HEK293 (cell line): Measurements from ENCODE around the gene LRRC59.

Source experiments
- BCL11B ChIP-seq: fragments of 450-650 bp; formaldehyde crosslinking; IDR thresholded peaks from 2 replicates; pipeline ENCODE4 v1.5.1; 2016; ENCODE audit warnings: low read depth, missing biosample characterization, missing genetic modification characterization
- GLIS1 ChIP-seq: fragments of 450-650 bp; formaldehyde crosslinking; IDR thresholded peaks from 2 replicates; pipeline ENCODE4 v1.5.1; 2016; ENCODE audit warnings: missing biosample characterization, missing genetic modification characterization
- KLF1 ChIP-seq: fragments of 450-650 bp; formaldehyde crosslinking; IDR thresholded peaks from 2 replicates; pipeline ENCODE4 v1.5.1; 2016; ENCODE audit warnings: missing biosample characterization, missing genetic modification characterization
- KLF9 ChIP-seq: fragments of 450-650 bp; formaldehyde crosslinking; IDR thresholded peaks from 2 replicates; pipeline ENCODE4 v1.5.1; 2016; ENCODE audit warnings: missing biosample characterization, missing genetic modification characterization, low read depth
- RBAK ChIP-seq: fragments of 450-650 bp; formaldehyde crosslinking; IDR thresholded peaks from 2 replicates; pipeline ENCODE4 v1.5.1; 2016; ENCODE audit warnings: missing biosample characterization, missing genetic modification characterization
- SP3 ChIP-seq: fragments of 450-650 bp; formaldehyde crosslinking; IDR thresholded peaks from 2 replicates; pipeline ENCODE4 v1.5.1; 2016; ENCODE audit warnings: missing biosample characterization, missing genetic modification characterization
- SP7 ChIP-seq: fragments of 450-650 bp; formaldehyde crosslinking; IDR thresholded peaks from 2 replicates; pipeline ENCODE4 v1.5.1; 2016; ENCODE audit warnings: missing biosample characterization, missing genetic modification characterization
- WT1 ChIP-seq: fragments of 450-650 bp; formaldehyde crosslinking; IDR thresholded peaks from 2 replicates; pipeline ENCODE4 v1.5.1; 2016; ENCODE audit warnings: missing biosample characterization, missing genetic modification characterization
- YY1 ChIP-seq: fragments of 450-650 bp; formaldehyde crosslinking; IDR thresholded peaks from 2 replicates; pipeline ENCODE4 v1.5.1; 2018; ENCODE audit warnings: missing biosample characterization, missing genetic modification characterization
- ZBTB1 ChIP-seq: fragments of 450-650 bp; formaldehyde crosslinking; IDR thresholded peaks from 2 replicates; pipeline ENCODE4 v1.5.1; 2016; ENCODE audit warnings: missing biosample characterization, missing genetic modification characterization
- ZBTB48 ChIP-seq: fragments of 450-650 bp; formaldehyde crosslinking; IDR thresholded peaks from 2 replicates; pipeline ENCODE4 v1.5.1; 2016; ENCODE audit warnings: missing biosample characterization, missing genetic modification characterization
- ZBTB8A ChIP-seq: fragments of 450-650 bp; formaldehyde crosslinking; IDR thresholded peaks from 2 replicates; pipeline ENCODE4 v1.5.1; 2016; ENCODE audit warnings: missing biosample characterization, missing genetic modification characterization
- ZEB2 ChIP-seq: fragments of 450-650 bp; formaldehyde crosslinking; IDR thresholded peaks from 2 replicates; pipeline ENCODE4 v1.5.1; 2016; ENCODE audit warnings: missing biosample characterization, missing genetic modification characterization
- ZFP69B ChIP-seq: fragments of 450-650 bp; formaldehyde crosslinking; IDR thresholded peaks from 2 replicates; pipeline ENCODE4 v1.5.1; 2016; ENCODE audit warnings: missing biosample characterization, missing genetic modification characterization
- ZIC2 ChIP-seq: fragments of 450-650 bp; formaldehyde crosslinking; IDR thresholded peaks from 2 replicates; pipeline ENCODE4 v1.5.1; 2016; ENCODE audit warnings: missing biosample characterization, missing genetic modification characterization
- ZNF114 ChIP-seq: fragments of 450-650 bp; formaldehyde crosslinking; IDR thresholded peaks from 2 replicates; pipeline ENCODE4 v1.5.0; 2017; ENCODE audit warnings: missing biosample characterization, missing genetic modification characterization
- ZNF138 ChIP-seq: fragments of 450-650 bp; formaldehyde crosslinking; IDR thresholded peaks from 2 replicates; pipeline ENCODE4 v1.5.1; 2016; ENCODE audit warnings: missing biosample characterization, missing genetic modification characterization, borderline replicate concordance
- ZNF169 ChIP-seq: fragments of 450-650 bp; formaldehyde crosslinking; IDR thresholded peaks from 2 replicates; pipeline ENCODE4 v1.5.1; 2016; ENCODE audit warnings: missing biosample characterization, missing genetic modification characterization
- ZNF274 ChIP-seq, 2 experiments: fragments of 200-500 bp in 1 of 2; fragments of 450-650 bp in 1 of 2; sonication (Bioruptor generic) in 1 of 2; formaldehyde crosslinking in 1 of 2; IDR thresholded peaks; 2 replicates each; pipeline versions ENCODE4 v1.5.1 to v1.6.1; 2014 to 2016; ENCODE audit warnings: borderline replicate concordance in 1 of 2, inconsistent platforms in 1 of 2, low read length in 1 of 2, missing biosample characterization in 1 of 2, missing genetic modification characterization in 1 of 2
- ZNF391 ChIP-seq: fragments of 450-650 bp; formaldehyde crosslinking; IDR thresholded peaks from 2 replicates; pipeline ENCODE4 v1.5.1; 2016; ENCODE audit warnings: low read depth, missing biosample characterization, missing genetic modification characterization, borderline replicate concordance
- ZNF416 ChIP-seq: fragments of 450-650 bp; formaldehyde crosslinking; IDR thresholded peaks from 2 replicates; pipeline ENCODE4 v1.5.1; 2016; ENCODE audit warnings: missing biosample characterization, missing genetic modification characterization
- ZNF555 ChIP-seq: fragments of 450-650 bp; formaldehyde crosslinking; conservative IDR thresholded peaks from 2 replicates; pipeline ENCODE4 v1.5.1; 2017; ENCODE audit warnings: missing biosample characterization, mild to moderate bottlenecking, missing genetic modification characterization, inconsistent platforms
- ZNF600 ChIP-seq: fragments of 450-650 bp; formaldehyde crosslinking; IDR thresholded peaks from 2 replicates; pipeline ENCODE4 v1.5.1; 2016; ENCODE audit warnings: missing biosample characterization, missing genetic modification characterization
- ZNF777 ChIP-seq: fragments of 450-650 bp; formaldehyde crosslinking; IDR thresholded peaks from 2 replicates; pipeline ENCODE4 v1.5.1; 2017; ENCODE audit warnings: missing biosample characterization, missing genetic modification characterization, borderline replicate concordance
- ZXDB ChIP-seq: fragments of 450-650 bp; formaldehyde crosslinking; IDR thresholded peaks from 2 replicates; pipeline ENCODE4 v1.5.1; 2016; ENCODE audit warnings: missing biosample characterization, missing genetic modification characterization
- TF ChIP-seq, protein P1 (sequence below): fragments of 450-650 bp; formaldehyde crosslinking; IDR thresholded peaks from 2 replicates; pipeline ENCODE4 v1.5.1; 2016; ENCODE audit warnings: missing biosample characterization, missing genetic modification characterization
- TF ChIP-seq, protein P2 (sequence below): fragments of 450-650 bp; formaldehyde crosslinking; IDR thresholded peaks from 2 replicates; pipeline ENCODE4 v1.5.1; 2016; ENCODE audit warnings: missing biosample characterization, missing genetic modification characterization
- TF ChIP-seq, protein P3 (sequence below): fragments of 450-650 bp; formaldehyde crosslinking; IDR thresholded peaks from 2 replicates; pipeline ENCODE4 v1.5.1; 2016; ENCODE audit warnings: missing biosample characterization, missing genetic modification characterization
- TF ChIP-seq, protein P4 (sequence below): fragments of 450-650 bp; formaldehyde crosslinking; IDR thresholded peaks from 2 replicates; pipeline ENCODE4 v1.5.1; 2017; ENCODE audit warnings: missing biosample characterization, missing genetic modification characterization
- TF ChIP-seq, protein P5 (sequence below): fragments of 450-650 bp; formaldehyde crosslinking; IDR thresholded peaks from 2 replicates; pipeline ENCODE4 v1.5.1; 2016; ENCODE audit warnings: missing biosample characterization, missing genetic modification characterization
- TF ChIP-seq, protein P6 (sequence below): fragments of 450-650 bp; formaldehyde crosslinking; IDR thresholded peaks from 2 replicates; pipeline ENCODE4 v1.5.1; 2016; ENCODE audit warnings: missing biosample characterization, missing genetic modification characterization

The LRRC59 gene

DNA sequence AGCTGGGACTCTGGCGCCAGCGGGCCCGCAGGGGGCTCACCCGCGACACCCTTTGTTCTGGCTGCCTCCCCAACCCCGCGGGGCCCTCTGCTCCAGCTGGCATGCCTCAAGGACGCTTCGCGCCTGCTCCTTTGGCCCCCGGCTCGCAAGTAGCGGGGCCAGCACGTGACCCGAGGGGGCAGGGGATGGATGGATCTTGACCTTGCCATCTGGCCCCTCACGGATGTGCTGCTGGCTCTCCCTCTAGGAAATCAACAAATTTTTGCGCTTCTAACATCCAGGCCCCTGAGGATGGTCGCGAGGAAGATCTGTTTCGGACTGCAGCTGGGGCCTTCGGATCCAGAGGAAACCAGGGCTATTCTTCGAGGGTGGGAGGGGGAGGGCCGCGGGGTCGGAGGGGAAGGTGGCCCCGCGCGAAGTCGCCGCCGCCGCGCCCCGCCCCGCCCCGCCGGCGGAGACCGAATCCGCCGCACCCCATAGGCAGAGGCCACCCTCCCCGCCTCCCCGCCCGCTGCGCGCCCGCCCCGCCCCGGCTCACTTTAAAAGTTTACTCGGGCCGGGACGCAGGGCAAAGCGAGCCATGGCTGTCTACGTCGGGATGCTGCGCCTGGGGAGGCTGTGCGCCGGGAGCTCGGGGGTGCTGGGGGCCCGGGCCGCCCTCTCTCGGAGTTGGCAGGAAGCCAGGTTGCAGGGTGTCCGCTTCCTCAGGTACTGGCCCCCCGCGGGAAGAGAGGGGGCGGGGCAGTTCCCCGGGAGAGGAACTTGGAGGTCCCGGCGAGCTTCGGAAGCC, 28.6 kb upstream of the LRRC59 start, which contains the start of gene ACSF2 (continued):
- peak; percentile 56; the same call in 1 of the 2 replicates for TF ChIP-seq ZNF777 (tag by site-specific recombination)
- TF ChIP-seq WT1 (tag by site-specific recombination): 0 out of 2 replicates have a peak, but pooled peaks have one; percentile 28
- TF ChIP-seq, protein P1, sequence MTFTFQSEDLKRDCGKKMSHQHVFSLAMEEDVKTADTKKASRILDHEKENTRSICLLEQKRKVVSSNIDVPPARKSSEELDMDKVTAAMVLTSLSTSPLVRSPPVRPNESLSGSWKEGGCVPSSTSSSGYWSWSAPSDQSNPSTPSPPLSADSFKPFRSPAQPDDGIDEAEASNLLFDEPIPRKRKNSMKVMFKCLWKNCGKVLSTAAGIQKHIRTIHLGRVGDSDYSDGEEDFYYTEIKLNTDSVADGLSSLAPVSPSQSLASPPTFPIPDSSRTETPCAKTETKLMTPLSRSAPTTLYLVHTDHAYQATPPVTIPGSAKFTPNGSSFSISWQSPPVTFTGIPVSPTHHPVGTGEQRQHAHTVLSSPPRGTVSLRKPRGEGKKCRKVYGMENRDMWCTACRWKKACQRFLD: no peak
- no peak for TF ChIP-seq RBAK (tag by site-specific recombination)
- TF ChIP-seq KLF9: peak; percentile 80
- TF ChIP-seq ZFP69B: peak; percentile 69; the same call in 1 of the 2 replicates
- 0 out of 2 replicates have a peak, but pooled peaks have one; percentile 48 for TF ChIP-seq KLF1
- no peak for TF ChIP-seq ZNF169 (tag by site-specific recombination)
- TF ChIP-seq, protein P2, sequence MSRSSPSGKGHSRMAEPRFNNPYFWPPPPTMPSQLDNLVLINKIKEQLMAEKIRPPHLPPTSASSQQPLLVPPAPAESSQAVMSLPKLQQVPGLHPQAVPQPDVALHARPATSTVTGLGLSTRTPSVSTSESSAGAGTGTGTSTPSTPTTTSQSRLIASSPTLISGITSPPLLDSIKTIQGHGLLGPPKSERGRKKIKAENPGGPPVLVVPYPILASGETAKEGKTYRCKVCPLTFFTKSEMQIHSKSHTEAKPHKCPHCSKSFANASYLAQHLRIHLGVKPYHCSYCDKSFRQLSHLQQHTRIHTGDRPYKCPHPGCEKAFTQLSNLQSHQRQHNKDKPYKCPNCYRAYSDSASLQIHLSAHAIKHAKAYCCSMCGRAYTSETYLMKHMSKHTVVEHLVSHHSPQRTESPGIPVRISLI (tag by site-specific recombination): no peak
- peak; percentile 61; the same call in 1 of the 2 replicates for TF ChIP-seq BCL11B (tag by site-specific recombination)
- peak; percentile 7; the same call in 1 of the 2 replicates for TF ChIP-seq ZBTB8A (tag by site-specific recombination)
- no peak for TF ChIP-seq ZNF391
- TF ChIP-seq ZBTB48 (tag by site-specific recombination): peak; percentile 38; the same call in 1 of the 2 replicates
- TF ChIP-seq, protein P3, sequence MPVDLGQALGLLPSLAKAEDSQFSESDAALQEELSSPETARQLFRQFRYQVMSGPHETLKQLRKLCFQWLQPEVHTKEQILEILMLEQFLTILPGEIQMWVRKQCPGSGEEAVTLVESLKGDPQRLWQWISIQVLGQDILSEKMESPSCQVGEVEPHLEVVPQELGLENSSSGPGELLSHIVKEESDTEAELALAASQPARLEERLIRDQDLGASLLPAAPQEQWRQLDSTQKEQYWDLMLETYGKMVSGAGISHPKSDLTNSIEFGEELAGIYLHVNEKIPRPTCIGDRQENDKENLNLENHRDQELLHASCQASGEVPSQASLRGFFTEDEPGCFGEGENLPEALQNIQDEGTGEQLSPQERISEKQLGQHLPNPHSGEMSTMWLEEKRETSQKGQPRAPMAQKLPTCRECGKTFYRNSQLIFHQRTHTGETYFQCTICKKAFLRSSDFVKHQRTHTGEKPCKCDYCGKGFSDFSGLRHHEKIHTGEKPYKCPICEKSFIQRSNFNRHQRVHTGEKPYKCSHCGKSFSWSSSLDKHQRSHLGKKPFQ (tag by site-specific recombination): no peak
- peak; percentile 56 for TF ChIP-seq ZNF600 (tag by site-specific recombination)
- TF ChIP-seq, protein P4, sequence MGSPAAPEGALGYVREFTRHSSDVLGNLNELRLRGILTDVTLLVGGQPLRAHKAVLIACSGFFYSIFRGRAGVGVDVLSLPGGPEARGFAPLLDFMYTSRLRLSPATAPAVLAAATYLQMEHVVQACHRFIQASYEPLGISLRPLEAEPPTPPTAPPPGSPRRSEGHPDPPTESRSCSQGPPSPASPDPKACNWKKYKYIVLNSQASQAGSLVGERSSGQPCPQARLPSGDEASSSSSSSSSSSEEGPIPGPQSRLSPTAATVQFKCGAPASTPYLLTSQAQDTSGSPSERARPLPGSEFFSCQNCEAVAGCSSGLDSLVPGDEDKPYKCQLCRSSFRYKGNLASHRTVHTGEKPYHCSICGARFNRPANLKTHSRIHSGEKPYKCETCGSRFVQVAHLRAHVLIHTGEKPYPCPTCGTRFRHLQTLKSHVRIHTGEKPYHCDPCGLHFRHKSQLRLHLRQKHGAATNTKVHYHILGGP: no peak
- TF ChIP-seq ZNF138 (tag by site-specific recombination): no peak
- TF ChIP-seq ZNF114: no peak
- peak; percentile 79 for TF ChIP-seq ZIC2 (tag by site-specific recombination)
- TF ChIP-seq YY1: no peak
- peak; percentile 21 for TF ChIP-seq ZXDB (tag by site-specific recombination)
- TF ChIP-seq SP3 (tag by site-specific recombination): peak; percentile 89
- TF ChIP-seq SP7 (tag by site-specific recombination): 0 out of 2 replicates have a peak, but pooled peaks have one; percentile 31
- TF ChIP-seq ZNF555: no peak
- TF ChIP-seq ZEB2: no peak
- TF ChIP-seq, protein P5, sequence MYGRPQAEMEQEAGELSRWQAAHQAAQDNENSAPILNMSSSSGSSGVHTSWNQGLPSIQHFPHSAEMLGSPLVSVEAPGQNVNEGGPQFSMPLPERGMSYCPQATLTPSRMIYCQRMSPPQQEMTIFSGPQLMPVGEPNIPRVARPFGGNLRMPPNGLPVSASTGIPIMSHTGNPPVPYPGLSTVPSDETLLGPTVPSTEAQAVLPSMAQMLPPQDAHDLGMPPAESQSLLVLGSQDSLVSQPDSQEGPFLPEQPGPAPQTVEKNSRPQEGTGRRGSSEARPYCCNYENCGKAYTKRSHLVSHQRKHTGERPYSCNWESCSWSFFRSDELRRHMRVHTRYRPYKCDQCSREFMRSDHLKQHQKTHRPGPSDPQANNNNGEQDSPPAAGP (tag by site-specific recombination): no peak
- TF ChIP-seq ZNF416 (tag by site-specific recombination): no peak
- TF ChIP-seq ZNF274 (IDR thresholded peaks at IDR 0.05; ENCODE audit: low read length): no peak
- TF ChIP-seq ZNF274 (tag by site-specific recombination; IDR thresholded peaks at IDR 0.05; ENCODE audit: borderline replicate concordance): no peak
- peak; percentile 97 for TF ChIP-seq GLIS1
- TF ChIP-seq ZBTB1: no peak
- TF ChIP-seq, protein P6, sequence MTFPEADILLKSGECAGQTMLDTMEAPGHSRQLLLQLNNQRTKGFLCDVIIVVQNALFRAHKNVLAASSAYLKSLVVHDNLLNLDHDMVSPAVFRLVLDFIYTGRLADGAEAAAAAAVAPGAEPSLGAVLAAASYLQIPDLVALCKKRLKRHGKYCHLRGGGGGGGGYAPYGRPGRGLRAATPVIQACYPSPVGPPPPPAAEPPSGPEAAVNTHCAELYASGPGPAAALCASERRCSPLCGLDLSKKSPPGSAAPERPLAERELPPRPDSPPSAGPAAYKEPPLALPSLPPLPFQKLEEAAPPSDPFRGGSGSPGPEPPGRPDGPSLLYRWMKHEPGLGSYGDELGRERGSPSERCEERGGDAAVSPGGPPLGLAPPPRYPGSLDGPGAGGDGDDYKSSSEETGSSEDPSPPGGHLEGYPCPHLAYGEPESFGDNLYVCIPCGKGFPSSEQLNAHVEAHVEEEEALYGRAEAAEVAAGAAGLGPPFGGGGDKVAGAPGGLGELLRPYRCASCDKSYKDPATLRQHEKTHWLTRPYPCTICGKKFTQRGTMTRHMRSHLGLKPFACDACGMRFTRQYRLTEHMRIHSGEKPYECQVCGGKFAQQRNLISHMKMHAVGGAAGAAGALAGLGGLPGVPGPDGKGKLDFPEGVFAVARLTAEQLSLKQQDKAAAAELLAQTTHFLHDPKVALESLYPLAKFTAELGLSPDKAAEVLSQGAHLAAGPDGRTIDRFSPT: 0 out of 2 replicates have a peak, but pooled peaks have one; percentile 23
